Measurements from ENCODE around the gene MRPL4.
"Not testable (repeated sequence)": the region's sequence is repeated elsewhere in the genome, so short reads cannot be mapped to it uniquely, and the experiment has no call there.

Gene MRPL4

GRCh38 chr19:10230173-10230860 lies 21.7 kb upstream of the MRPL4 start:
- DNase-seq (ENCODE audit: low spot score), result peak; percentile 76

GRCh38 chr19:10230861-10231611 lies 21.0 kb upstream of the MRPL4 start, which contains the start of gene S1PR2:
Gene S1PR2, minus strand, starts transcription at chr19:10231331. Its CDS starts 6,426 bp downstream, at chr19:10224905.
- peak; percentile 67 for DNase-seq (ENCODE audit: low spot score)

- DNase-seq (ENCODE audit: low spot score), result no peak
These were observed 20.3 kb upstream of the MRPL4 start for GRCh38 chr19:10231612-10232228.

- DNase-seq (ENCODE audit: low spot score), result no peak
These were observed 18.1 kb upstream of the MRPL4 start for GRCh38 chr19:10233946-10234345.

GRCh38 chr19:10235003-10235402 lies 17.0 kb upstream of the MRPL4 start:
- DNase-seq (ENCODE audit: low spot score), result no peak

- not testable (repeated sequence) for DNase-seq (ENCODE audit: low spot score)
These were observed 16.6 kb upstream of the MRPL4 start for GRCh38 chr19:10235409-10235808.

- no peak for DNase-seq (ENCODE audit: low spot score)
These were observed 14.3 kb upstream of the MRPL4 start for GRCh38 chr19:10237702-10238101.

GRCh38 chr19:10238172-10238783 lies 13.7 kb upstream of the MRPL4 start:
- DNase-seq (ENCODE audit: low spot score), result no peak

- not testable (repeated sequence) for DNase-seq (ENCODE audit: low spot score)
These were observed 10.1 kb upstream of the MRPL4 start for GRCh38 chr19:10241826-10242449.

GRCh38 chr19:10243606-10244005 lies 8.4 kb upstream of the MRPL4 start:
- DNase-seq (ENCODE audit: low spot score), result no peak

- no peak for DNase-seq (ENCODE audit: low spot score)
These were observed 6.7 kb upstream of the MRPL4 start for GRCh38 chr19:10245189-10245939.

- DNase-seq (ENCODE audit: low spot score), result no peak
These were observed 5.5 kb upstream of the MRPL4 start for GRCh38 chr19:10246511-10246910.

GRCh38 chr19:10252707-10253106 lies 693 bp downstream of the MRPL4 start:
- DNase-seq (ENCODE audit: low spot score), result no peak

- DNase-seq (ENCODE audit: low spot score), result no peak
These were observed 2.2 kb downstream of the MRPL4 start for GRCh38 chr19:10254244-10254643.

GRCh38 chr19:10255358-10255757 lies 3.3 kb downstream of the MRPL4 start:
- no peak for DNase-seq (ENCODE audit: low spot score)

GRCh38 chr19:10256551-10256950 lies 4.5 kb downstream of the MRPL4 start:
- DNase-seq (ENCODE audit: low spot score), result no peak

- DNase-seq (ENCODE audit: low spot score), result no peak
These were observed 5.1 kb downstream of the MRPL4 start for GRCh38 chr19:10256970-10257615.

GRCh38 chr19:10258080-10258710 lies 6.2 kb downstream of the MRPL4 start:
- no peak for DNase-seq (ENCODE audit: low spot score)

- DNase-seq (ENCODE audit: low spot score), result peak; percentile 92
These were observed 7.3 kb downstream of the MRPL4 start for GRCh38 chr19:10259162-10259905.

- DNase-seq (ENCODE audit: low spot score), result peak; percentile 69
These were observed 8.1 kb downstream of the MRPL4 start for GRCh38 chr19:10260141-10260584.

Measured in CD4-positive, alpha-beta T cell treated with Interleukin-15 for 4 hours (primary cell).